K562 (cell line): Measurements from ENCODE around the gene SLC7A11. TPM values are rescaled to one million over a fixed set of nuclear protein-coding genes. Genes with fewer than 3 reads are reported as not detected.

Experiments
- CSDE1 ChIP-seq, 2 experiments: fragments of 450-650 bp; IDR thresholded peaks; 2 replicates each; pipeline ENCODE4 v1.6.1; 2016; ENCODE audit warnings: mild to moderate bottlenecking in 1 of 2
- DIDO1 ChIP-seq: fragments of 450-650 bp; IDR thresholded peaks from 2 replicates; pipeline ENCODE4 v1.6.1; 2016; ENCODE audit warnings: low read depth, missing biosample characterization, missing genetic modification characterization
- GTF2F1 ChIP-seq: IDR thresholded peaks from 2 replicates; pipeline ENCODE4 v1.6.1; 2011; ENCODE audit warnings: low read depth, low read length, improper control_type of control experiment
- KAT8 ChIP-seq: fragments of 450-650 bp; IDR thresholded peaks from 2 replicates; pipeline ENCODE4 v1.6.1; 2016; ENCODE audit warnings: low read depth, mild to moderate bottlenecking
- KDM4B ChIP-seq, 2 experiments: fragments of 450-650 bp in 1 of 2; sonication (generic) in 1 of 2; IDR thresholded peaks; 2 replicates each; pipeline ENCODE4 v1.6.1; 2016 to 2017; ENCODE audit warnings: borderline replicate concordance in 2 of 2, antibody characterized with exemption in 1 of 2, low read depth in 1 of 2, mild to moderate bottlenecking in 1 of 2
- MED1 ChIP-seq: sonication (generic); formaldehyde crosslinking; IDR thresholded peaks from 2 replicates; pipeline ENCODE4 v1.8.1; 2023; ENCODE audit warnings: missing genetic modification reagents, borderline replicate concordance
- SAP30 ChIP-seq: fragments of 200-600 bp; sonication (generic); IDR thresholded peaks from 2 replicates; pipeline ENCODE4 v1.6.1; 2012; ENCODE audit warnings: borderline replicate concordance, low read depth, mild to moderate bottlenecking, moderate library complexity, low read length, control low read depth, inconsistent platforms; ENCODE audit not compliant: insufficient read depth, poor library complexity, severe bottlenecking
- STAG1 ChIP-seq: sonication (generic); formaldehyde crosslinking; IDR thresholded peaks from 2 replicates; pipeline ENCODE4 v1.5.0; 2020; ENCODE audit warnings: missing genetic modification reagents, borderline replicate concordance
- TGIF2 ChIP-seq: sonication (generic); formaldehyde crosslinking; IDR thresholded peaks from 2 replicates; pipeline ENCODE4 v1.8.1; 2022; ENCODE audit warnings: mild to moderate bottlenecking, missing genetic modification reagents, moderate library complexity
- TRIM28 ChIP-seq: fragments of 450-650 bp; IDR thresholded peaks from 2 replicates; pipeline ENCODE4 v1.6.1; 2017
- XRCC4 ChIP-seq: IDR thresholded peaks from one replicate; pipeline ENCODE4 v1.6.1; 2011; ENCODE audit not compliant: insufficient read depth, insufficient read length; ENCODE audit errors: extremely low read depth
- polyA plus RNA-seq, 8 experiments: library from polyadenylated mRNA; depleted of rRNA in 4 of 8; stranded (reverse) in 5 of 8; unstranded in 3 of 8; fragments of >200 nt; fragmentation: Nextera tagmentation in 2 of 8; fragmentation: Illumina TruSeq in 1 of 8; extraction: Ambion mirVana in 2 of 8; extraction: Trizol in 1 of 8; gene quantifications; 2 replicates each; pipeline versions ENCODE4 v1.2.1 to v1.2.3, GENCODE V29; 2011 to 2014; ENCODE audit warnings: inconsistent platforms in 1 of 8, missing spikeins in 1 of 8
- total RNA-seq, 7 experiments: library from RNA; depleted of rRNA in 6 of 7; stranded (reverse); fragments of >200 nt in 6 of 7; fragmentation: Illumina TruSeq in 2 of 7; extraction: Trizol in 2 of 7; gene quantifications; 2 replicates each; pipeline versions ENCODE4 v1.2.1 to v1.2.3, GENCODE V29; 2011 to 2021; ENCODE audit warnings: low replicate concordance in 1 of 7
- TF ChIP-seq, protein P1 (sequence below): sonication (generic); formaldehyde crosslinking; IDR thresholded peaks from 2 replicates; pipeline ENCODE4 v1.8.1; 2023; ENCODE audit warnings: mild to moderate bottlenecking, missing genetic modification reagents
- TF ChIP-seq, protein P2 (sequence below): conservative IDR thresholded peaks from 2 replicates; pipeline ENCODE4 v1.6.1; 2011; ENCODE audit warnings: low read depth, mild to moderate bottlenecking, low read length; ENCODE audit not compliant: control insufficient read depth
- TF ChIP-seq, protein P3 (sequence below), 2 experiments: fragments of 450-650 bp; IDR thresholded peaks; 2 replicates each; pipeline ENCODE4 v1.6.1; 2016; ENCODE audit warnings: mild to moderate bottlenecking in 2 of 2, borderline replicate concordance in 1 of 2, low read depth in 1 of 2, moderate library complexity in 1 of 2

SLC7A11 gene
- total and polyA plus RNA-seq, 9 of the 15 experiments (the other 6 are each of a cell fraction or from before 2014, with no cell fraction given): 4.5 to 26.1 (median 13.5) TPM

DNA sequence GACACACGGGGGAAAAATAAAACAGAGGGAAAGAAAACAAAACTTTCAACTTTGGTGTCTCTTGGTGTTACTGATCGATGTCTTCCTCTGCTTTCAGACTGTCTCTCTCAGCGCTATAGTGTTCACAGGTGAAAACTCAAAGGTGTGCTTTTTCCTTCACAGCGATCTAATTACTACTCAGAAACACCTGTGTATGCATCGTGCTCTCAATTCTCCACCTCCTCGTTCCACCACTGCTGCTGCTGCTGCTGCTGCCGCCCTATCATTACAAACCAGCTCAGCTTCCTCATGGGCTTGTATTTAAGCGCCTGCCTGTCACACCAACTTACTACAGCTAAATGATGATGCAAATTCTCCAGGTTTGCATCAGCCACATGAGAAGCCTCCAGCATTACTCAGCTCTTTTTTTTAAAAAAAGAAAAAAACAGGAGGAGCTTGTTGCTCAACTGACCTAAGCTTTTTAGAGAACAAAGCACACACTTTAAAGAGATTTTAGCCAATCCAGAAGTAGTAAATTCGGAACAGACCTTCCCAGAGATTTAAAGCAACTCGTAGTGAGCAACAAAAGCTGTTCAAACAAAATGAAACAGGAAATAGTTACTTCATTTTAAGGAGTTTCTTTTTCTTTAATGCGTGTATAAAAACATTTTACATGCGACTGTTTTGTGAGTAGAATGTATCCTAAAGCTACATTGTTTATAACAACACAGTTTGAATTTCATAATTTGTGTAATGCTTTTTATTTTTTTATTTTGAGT, at the start of gene SLC7A11 (continued):
- TF ChIP-seq KDM4B (IDR thresholded peaks at IDR 0.05; ENCODE audit: borderline replicate concordance in 2 of 2, low read depth in 1 of 2) (no peak), STAG1 (CRISPR knock-in tag) (no peak), GTF2F1 (peak; percentile 93; the same call in 1 of the 2 replicates), DIDO1 (tag) (0 out of 2 replicates have a peak, but pooled peaks have one; percentile 27), KAT8 (no peak), MED1 (CRISPR knock-in tag) (no peak), XRCC4 (no peak), TRIM28 (no peak), SAP30 (no peak), TGIF2 (CRISPR knock-in tag) (no peak), CSDE1 (IDR thresholded peaks at IDR 0.05) (peak in 1 of 2 experiments; percentile 53; a peak in 1 of 4 replicates)
- TF ChIP-seq, protein P1, sequence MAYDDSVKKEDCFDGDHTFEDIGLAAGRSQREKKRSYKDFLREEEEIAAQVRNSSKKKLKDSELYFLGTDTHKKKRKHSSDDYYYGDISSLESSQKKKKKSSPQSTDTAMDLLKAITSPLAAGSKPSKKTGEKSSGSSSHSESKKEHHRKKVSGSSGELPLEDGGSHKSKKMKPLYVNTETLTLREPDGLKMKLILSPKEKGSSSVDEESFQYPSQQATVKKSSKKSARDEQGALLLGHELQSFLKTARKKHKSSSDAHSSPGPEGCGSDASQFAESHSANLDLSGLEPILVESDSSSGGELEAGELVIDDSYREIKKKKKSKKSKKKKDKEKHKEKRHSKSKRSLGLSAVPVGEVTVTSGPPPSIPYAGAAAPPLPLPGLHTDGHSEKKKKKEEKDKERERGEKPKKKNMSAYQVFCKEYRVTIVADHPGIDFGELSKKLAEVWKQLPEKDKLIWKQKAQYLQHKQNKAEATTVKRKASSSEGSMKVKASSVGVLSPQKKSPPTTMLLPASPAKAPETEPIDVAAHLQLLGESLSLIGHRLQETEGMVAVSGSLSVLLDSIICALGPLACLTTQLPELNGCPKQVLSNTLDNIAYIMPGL (CRISPR knock-in tag): no peak
- TF ChIP-seq, protein P2, sequence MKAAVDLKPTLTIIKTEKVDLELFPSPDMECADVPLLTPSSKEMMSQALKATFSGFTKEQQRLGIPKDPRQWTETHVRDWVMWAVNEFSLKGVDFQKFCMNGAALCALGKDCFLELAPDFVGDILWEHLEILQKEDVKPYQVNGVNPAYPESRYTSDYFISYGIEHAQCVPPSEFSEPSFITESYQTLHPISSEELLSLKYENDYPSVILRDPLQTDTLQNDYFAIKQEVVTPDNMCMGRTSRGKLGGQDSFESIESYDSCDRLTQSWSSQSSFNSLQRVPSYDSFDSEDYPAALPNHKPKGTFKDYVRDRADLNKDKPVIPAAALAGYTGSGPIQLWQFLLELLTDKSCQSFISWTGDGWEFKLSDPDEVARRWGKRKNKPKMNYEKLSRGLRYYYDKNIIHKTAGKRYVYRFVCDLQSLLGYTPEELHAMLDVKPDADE: no peak
- TF ChIP-seq, protein P3, sequence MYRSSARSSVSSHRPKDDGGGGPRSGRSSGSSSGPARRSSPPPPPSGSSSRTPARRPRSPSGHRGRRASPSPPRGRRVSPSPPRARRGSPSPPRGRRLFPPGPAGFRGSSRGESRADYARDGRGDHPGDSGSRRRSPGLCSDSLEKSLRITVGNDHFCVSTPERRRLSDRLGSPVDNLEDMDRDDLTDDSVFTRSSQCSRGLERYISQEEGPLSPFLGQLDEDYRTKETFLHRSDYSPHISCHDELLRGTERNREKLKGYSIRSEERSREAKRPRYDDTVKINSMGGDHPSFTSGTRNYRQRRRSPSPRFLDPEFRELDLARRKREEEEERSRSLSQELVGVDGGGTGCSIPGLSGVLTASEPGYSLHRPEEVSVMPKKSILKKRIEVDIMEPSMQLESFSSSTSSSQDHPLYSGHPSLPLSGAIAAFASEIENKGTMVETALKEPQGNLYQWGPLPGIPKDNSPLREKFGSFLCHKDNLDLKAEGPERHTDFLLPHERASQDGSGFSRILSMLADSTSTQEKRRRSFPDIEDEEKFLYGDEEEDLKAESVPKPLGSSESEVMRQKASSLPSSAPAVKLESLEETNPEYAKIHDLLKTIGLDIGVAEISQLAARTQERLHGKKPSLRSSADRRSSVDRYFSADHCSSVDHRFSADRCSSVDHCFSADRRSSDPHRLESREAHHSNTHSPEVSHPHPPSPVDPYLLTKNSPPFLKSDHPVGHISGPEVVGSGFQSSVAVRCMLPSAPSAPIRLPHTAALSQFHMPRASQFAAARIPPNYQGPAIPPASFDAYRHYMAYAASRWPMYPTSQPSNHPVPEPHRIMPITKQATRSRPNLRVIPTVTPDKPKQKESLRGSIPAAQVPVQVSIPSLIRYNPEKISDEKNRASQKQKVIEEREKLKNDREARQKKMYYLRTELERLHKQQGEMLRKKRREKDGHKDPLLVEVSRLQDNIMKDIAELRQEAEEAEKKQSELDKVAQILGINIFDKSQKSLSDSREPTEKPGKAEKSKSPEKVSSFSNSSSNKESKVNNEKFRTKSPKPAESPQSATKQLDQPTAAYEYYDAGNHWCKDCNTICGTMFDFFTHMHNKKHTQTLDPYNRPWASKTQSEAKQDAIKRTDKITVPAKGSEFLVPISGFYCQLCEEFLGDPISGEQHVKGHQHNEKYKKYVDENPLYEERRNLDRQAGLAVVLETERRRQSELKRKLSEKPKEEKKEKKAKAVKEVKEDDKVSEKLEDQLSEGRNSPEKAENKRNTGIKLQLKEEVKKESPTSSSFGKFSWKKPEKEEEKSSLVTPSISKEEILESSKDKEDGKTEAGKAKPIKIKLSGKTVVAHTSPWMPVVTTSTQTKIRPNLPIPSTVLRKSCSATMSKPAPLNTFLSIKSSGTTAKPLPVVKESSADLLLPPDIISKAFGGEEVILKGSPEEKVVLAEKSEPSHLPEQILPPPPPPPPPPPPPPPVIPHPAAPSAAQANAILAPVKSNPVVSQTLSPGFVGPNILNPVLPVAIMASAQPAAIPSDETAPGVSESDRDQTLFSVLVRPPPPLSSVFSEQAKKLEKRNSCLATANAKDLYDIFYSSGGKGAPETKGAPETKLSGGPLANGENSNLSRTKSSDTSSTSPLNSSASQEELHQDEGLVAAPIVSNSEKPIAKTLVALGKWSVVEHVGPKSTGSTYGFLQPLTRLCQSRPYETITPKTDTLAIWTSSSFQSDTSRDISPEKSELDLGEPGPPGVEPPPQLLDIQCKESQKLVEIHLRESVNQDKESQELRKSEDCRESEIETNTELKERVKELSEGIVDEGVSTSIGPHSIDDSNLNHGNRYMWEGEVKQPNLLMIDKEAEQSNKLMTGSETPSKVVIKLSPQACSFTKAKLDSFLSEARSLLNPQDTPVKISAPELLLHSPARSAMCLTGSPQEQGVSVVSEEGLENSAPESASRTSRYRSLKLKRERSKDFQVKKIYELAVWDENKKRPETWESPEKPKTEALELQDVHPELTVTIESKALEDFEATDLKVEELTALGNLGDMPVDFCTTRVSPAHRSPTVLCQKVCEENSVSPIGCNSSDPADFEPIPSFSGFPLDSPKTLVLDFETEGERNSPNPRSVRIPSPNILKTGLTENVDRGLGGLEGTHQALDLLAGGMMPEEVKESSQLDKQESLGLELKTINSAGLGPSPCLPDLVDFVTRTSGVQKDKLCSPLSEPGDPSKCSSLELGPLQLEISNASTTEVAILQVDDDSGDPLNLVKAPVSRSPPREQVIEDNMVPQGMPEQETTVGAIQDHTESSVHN (IDR thresholded peaks at IDR 0.05; ENCODE audit: borderline replicate concordance in 1 of 2, low read depth in 1 of 2): peak in 1 of 2 experiments; percentile 98; a peak in 2 of 4 replicates
